M059J (cell line): ENCODE data around the gene RPS5. TPM values are rescaled to one million over a fixed set of nuclear protein-coding genes. Genes with fewer than 3 reads are reported as not detected.
A peak's percentile ranks its signal among the peaks of the same experiment; 100 is the strongest.
"Not testable (repeated sequence)": the region's sequence is repeated elsewhere in the genome, so short reads cannot be mapped to it uniquely, and the experiment has no call there.

ENCODE experiments used
- DNase-seq: peaks from one replicate; pipeline ENCODE4 v3.0.0-alpha.2; 2012; ENCODE audit warnings: low read depth
- total RNA-seq: library from RNA; depleted of rRNA; stranded (reverse); fragments of >200 nt; shearing (Covaris generic); gene quantifications from 2 replicates; pipeline ENCODE4 v1.2.3, GENCODE V29; 2014; rRNA removed

The RPS5 gene
- total RNA-seq = 1,319 and 1,664 TPM in 2 replicates

- peak; percentile 99 for DNase-seq
These were observed at the start of gene RPS5 for GRCh38 chr19:58386576-58387337. RPS5 (plus strand) TSS chr19:58387269; CDS start chr19:58388138, 869 bp downstream.

- DNase-seq = no peak
These were observed 48.7 kb upstream of the RPS5 start for GRCh38 chr19:58338336-58338735.

- DNase-seq = peak; percentile 33
These were observed 48.1 kb upstream of the RPS5 start for GRCh38 chr19:58338825-58339558.

- no peak for DNase-seq
These were observed 41.5 kb upstream of the RPS5 start for GRCh38 chr19:58345558-58345957.

- DNase-seq = peak; percentile 71
These were observed 39.8 kb upstream of the RPS5 start for GRCh38 chr19:58346961-58347929.

GRCh38 chr19:58348080-58348479, 39.0 kb upstream of the RPS5 start:
- not testable (repeated sequence) for DNase-seq

GRCh38 chr19:58349590-58349989, 37.5 kb upstream of the RPS5 start:
- no peak for DNase-seq

- no peak for DNase-seq
These were observed 36.8 kb upstream of the RPS5 start for GRCh38 chr19:58350001-58350861.

GRCh38 chr19:58350871-58351557, 36.1 kb upstream of the RPS5 start:
- DNase-seq = no peak

- no peak for DNase-seq
These were observed 35.6 kb upstream of the RPS5 start for GRCh38 chr19:58351558-58351878.

GRCh38 chr19:58351990-58352755, 34.9 kb upstream of the RPS5 start:
- DNase-seq = no peak

GRCh38 chr19:58352760-58353671, 34.1 kb upstream of the RPS5 start, which contains the start of gene A1BG:
A1BG (minus strand) TSS chr19:58353492; CDS start chr19:58353437, 55 bp downstream.
- no peak for DNase-seq

- DNase-seq = no peak
These were observed 33.2 kb upstream of the RPS5 start for GRCh38 chr19:58353717-58354477.

- no peak for DNase-seq
These were observed 32.5 kb upstream of the RPS5 start for GRCh38 chr19:58354478-58355030.

- DNase-seq = no peak
These were observed 31.8 kb upstream of the RPS5 start for GRCh38 chr19:58355215-58355796.

- DNase-seq = no peak
These were observed 30.9 kb upstream of the RPS5 start for GRCh38 chr19:58355908-58356765.
